Hepatocyte (in vitro differentiated cells): ENCODE measurements around the gene FRRS1L.

ENCODE experiments used
- CTCF ChIP-seq: fragments of 200-600 bp; sonication (generic); IDR thresholded peaks from 2 replicates; pipeline ENCODE4 v1.5.1; 2016; ENCODE audit warnings: antibody characterized with exemption, mild to moderate bottlenecking; ENCODE audit not compliant: poor library complexity
- EZH2 ChIP-seq: fragments of 200-600 bp; sonication (generic); IDR thresholded peaks from 2 replicates; pipeline ENCODE4 v1.6.1; 2016; ENCODE audit warnings: antibody characterized with exemption, mild to moderate bottlenecking, borderline replicate concordance

GRCh38 chr9:109163194-109163593 lies 3.9 kb downstream of the FRRS1L start:
- no peak for TF ChIP-seq CTCF
- no peak for TF ChIP-seq EZH2
